Adrenal gland (tissue), 5 donors: ENCODE measurements around the gene WWOX.

Source experiments
- POLR2A ChIP-seq, 2 donors: fragments of 450-650 bp; IDR thresholded peaks; one replicate each; pipeline ENCODE4 v1.6.1; 2017; ENCODE audit warnings: antibody characterized with exemption in 2 of 2, mild to moderate bottlenecking in 2 of 2, moderate library complexity in 1 of 2
- TF ChIP-seq, protein P1 (sequence below), 6 experiments: fragments of 450-650 bp in 4 of 6; fragments of 200-600 bp in 2 of 6; sonication (generic) in 1 of 6; IDR thresholded peaks; 1 replicate in 5 of 6; 2 replicates in 1 of 6; pipeline versions ENCODE4 v1.5.1 to v1.8.0; 2016 to 2021; ENCODE audit warnings: antibody characterized with exemption in 6 of 6, mild to moderate bottlenecking in 2 of 6, moderate library complexity in 1 of 6
- donor health status: DM: no; HTN: no; CAD: no.

DNA sequence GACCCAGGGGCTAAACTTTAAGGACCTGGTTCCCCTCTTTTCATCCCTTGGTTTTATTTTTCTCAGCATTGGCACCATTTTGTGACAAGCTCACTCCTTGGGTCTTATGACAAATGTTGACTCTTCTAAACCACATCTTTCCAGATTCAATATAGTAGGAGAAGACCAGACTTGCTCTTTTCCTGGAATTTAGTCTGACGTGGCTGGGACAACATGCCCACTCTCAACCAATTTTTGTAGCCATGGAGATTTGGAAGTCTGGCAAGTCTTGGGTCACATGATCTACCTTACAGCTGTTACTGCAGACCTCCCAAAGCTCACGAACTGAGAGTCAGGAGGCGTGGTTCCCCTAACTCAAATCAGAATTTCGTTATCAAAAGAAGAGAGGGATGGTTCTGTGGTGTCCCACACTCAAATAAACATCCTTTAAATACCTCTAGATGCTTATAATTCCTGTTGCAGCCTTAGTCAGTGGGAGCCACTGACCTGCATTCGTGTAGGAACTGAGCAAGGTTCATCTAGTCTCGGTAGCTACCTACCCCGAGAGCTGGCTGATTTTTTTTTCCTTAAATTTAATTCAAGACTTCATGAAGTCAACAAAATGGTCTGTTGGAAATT lies 817.6 kb downstream of the WWOX start:
- TF ChIP-seq, protein P1, sequence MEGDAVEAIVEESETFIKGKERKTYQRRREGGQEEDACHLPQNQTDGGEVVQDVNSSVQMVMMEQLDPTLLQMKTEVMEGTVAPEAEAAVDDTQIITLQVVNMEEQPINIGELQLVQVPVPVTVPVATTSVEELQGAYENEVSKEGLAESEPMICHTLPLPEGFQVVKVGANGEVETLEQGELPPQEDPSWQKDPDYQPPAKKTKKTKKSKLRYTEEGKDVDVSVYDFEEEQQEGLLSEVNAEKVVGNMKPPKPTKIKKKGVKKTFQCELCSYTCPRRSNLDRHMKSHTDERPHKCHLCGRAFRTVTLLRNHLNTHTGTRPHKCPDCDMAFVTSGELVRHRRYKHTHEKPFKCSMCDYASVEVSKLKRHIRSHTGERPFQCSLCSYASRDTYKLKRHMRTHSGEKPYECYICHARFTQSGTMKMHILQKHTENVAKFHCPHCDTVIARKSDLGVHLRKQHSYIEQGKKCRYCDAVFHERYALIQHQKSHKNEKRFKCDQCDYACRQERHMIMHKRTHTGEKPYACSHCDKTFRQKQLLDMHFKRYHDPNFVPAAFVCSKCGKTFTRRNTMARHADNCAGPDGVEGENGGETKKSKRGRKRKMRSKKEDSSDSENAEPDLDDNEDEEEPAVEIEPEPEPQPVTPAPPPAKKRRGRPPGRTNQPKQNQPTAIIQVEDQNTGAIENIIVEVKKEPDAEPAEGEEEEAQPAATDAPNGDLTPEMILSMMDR (IDR thresholded peaks at IDR 0.05), result no peak
- no peak for TF ChIP-seq POLR2A (IDR thresholded peaks at IDR 0.05)
